OCI-LY1 (cell line): ENCODE results near the gene LRP1.

Experiments used
- H2AFZ ChIP-seq: fragments of 200-600 bp; sonication (generic), shearing (Covaris generic); 2 replicates; pipeline ENCODE4 v1.6.0; 2014; ENCODE audit warnings: antibody characterized with exemption, mild to moderate bottlenecking, low read length
- H3F3A ChIP-seq: fragments of 200-600 bp; sonication (generic), shearing (Covaris generic); 2 replicates; pipeline ENCODE4 v1.6.0; 2014; ENCODE audit warnings: mild to moderate bottlenecking, antibody characterized with exemption, low read length, moderate library complexity; ENCODE audit not compliant: insufficient read depth
- H3K27ac ChIP-seq: fragments of 200-600 bp; sonication (generic); 2 replicates; pipeline ENCODE4 v1.5.1; 2014; ENCODE audit warnings: low read length, mixed run types, mild to moderate bottlenecking, low read depth; ENCODE audit not compliant: poor library complexity, severe bottlenecking
- H3K27me3 ChIP-seq: fragments of 200-600 bp; sonication (generic); 2 replicates; pipeline ENCODE4 v1.6.0; 2014; ENCODE audit warnings: antibody characterized with exemption, mild to moderate bottlenecking, low read length, moderate library complexity; ENCODE audit not compliant: insufficient read depth
- H3K36me3 ChIP-seq: fragments of 200-600 bp; sonication (generic); 2 replicates; pipeline ENCODE4 v1.6.1; 2014; ENCODE audit warnings: mild to moderate bottlenecking, antibody characterized with exemption, low read length, moderate library complexity, mixed read lengths; ENCODE audit not compliant: insufficient read depth
- H3K4me1 ChIP-seq: fragments of 200-600 bp; sonication (generic); 2 replicates; pipeline ENCODE4 v1.5.1; 2014; ENCODE audit warnings: mild to moderate bottlenecking, low read length, moderate library complexity; ENCODE audit not compliant: insufficient read depth, severe bottlenecking
- H3K4me2 ChIP-seq: fragments of 200-600 bp; sonication (generic), shearing (Covaris generic); 2 replicates; pipeline ENCODE4 v1.6.1; 2014; ENCODE audit warnings: low read length
- H3K4me3 ChIP-seq: fragments of 200-600 bp; sonication (generic); 2 replicates; pipeline ENCODE4 v1.5.1; 2014; ENCODE audit warnings: low read length, low read depth, mild to moderate bottlenecking, mixed read lengths; ENCODE audit not compliant: poor library complexity, severe bottlenecking
- H3K79me2 ChIP-seq: fragments of 200-600 bp; shearing (Covaris generic); 2 replicates; pipeline ENCODE4 v1.6.1; 2016; ENCODE audit warnings: mixed run types, low read length, mixed read lengths; ENCODE audit not compliant: insufficient read depth
- H3K9ac ChIP-seq: fragments of 200-600 bp; sonication (generic), shearing (Covaris generic); 2 replicates; pipeline ENCODE4 v1.6.1; 2014; ENCODE audit warnings: mild to moderate bottlenecking, low read length, mixed read lengths
- H3K9me2 ChIP-seq: fragments of 200-600 bp; sonication (generic), shearing (Covaris generic); 2 replicates; pipeline ENCODE4 v1.6.1; 2014; ENCODE audit warnings: low read depth, mild to moderate bottlenecking, low read length, mixed read lengths
- H3K9me3 ChIP-seq: fragments of 200-600 bp; shearing (Covaris generic); 2 replicates; pipeline ENCODE4 v1.6.1; 2014; ENCODE audit warnings: low read length, mixed read lengths
- H4K20me1 ChIP-seq: fragments of 200-600 bp; sonication (generic), shearing (Covaris generic); 2 replicates; pipeline ENCODE4 v1.6.0; 2016; ENCODE audit warnings: mild to moderate bottlenecking, low read length; ENCODE audit not compliant: insufficient read depth
- CTCF ChIP-seq: fragments of 200-600 bp; sonication (generic), shearing (Covaris generic); IDR thresholded peaks from 2 replicates; pipeline ENCODE4 v1.5.1; 2017; ENCODE audit warnings: mild to moderate bottlenecking, antibody characterized with exemption, low read length, moderate library complexity, mixed read lengths
- EZH2 ChIP-seq: fragments of 200-600 bp; sonication (generic), shearing (Covaris generic); IDR thresholded peaks from 2 replicates; pipeline ENCODE4 v1.8.0; 2017; ENCODE audit warnings: borderline replicate concordance, mixed run types, mild to moderate bottlenecking, antibody characterized with exemption, low read length, moderate library complexity, mixed read lengths

LRP1 gene

GRCh38 chr12:57196956-57197355, 68.7 kb downstream of the LRP1 start:
- Histone ChIP-seq H3K9me2 (no peaks in the 10 kb centered on the region), H3K4me1 (peaks cover 21% of the 10 kb centered on the region), H3K9me3 (no peaks in the 10 kb centered on the region), H3K27ac (no peak overlapping the region), H3K36me3 (no peaks in the 10 kb centered on the region), H3F3A (no peaks in the 10 kb centered on the region), H2AFZ (no peak overlapping the region), H3K4me3 (no peak overlapping the region), H4K20me1 (no peaks in the 10 kb centered on the region), H3K27me3 (peaks cover 36% of the 10 kb centered on the region; the same call in 1 of the 2 replicates), H3K79me2 (no peaks in the 10 kb centered on the region), H3K4me2 (no peak overlapping the region), H3K9ac (no peak overlapping the region)
- TF ChIP-seq CTCF (no peak), EZH2 (no peak)

DNA sequence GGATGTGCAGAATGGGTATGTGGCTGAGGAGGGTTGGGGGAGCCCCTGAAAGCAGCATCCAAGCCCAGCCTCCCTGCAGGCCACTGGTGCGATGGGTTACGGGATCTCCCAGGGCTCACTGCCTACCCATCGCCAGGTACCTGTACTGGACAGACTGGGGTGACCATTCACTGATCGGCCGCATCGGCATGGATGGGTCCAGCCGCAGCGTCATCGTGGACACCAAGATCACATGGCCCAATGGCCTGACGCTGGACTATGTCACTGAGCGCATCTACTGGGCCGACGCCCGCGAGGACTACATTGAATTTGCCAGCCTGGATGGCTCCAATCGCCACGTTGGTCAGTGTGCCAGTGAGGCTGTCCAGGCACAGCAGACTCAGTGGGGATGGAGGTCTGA, 70.0 kb downstream of the LRP1 start:
- Histone ChIP-seq H4K20me1 (no peaks in the 10 kb centered on the region), H3K36me3 (no peaks in the 10 kb centered on the region), H2AFZ (no peak overlapping the region)

DNA sequence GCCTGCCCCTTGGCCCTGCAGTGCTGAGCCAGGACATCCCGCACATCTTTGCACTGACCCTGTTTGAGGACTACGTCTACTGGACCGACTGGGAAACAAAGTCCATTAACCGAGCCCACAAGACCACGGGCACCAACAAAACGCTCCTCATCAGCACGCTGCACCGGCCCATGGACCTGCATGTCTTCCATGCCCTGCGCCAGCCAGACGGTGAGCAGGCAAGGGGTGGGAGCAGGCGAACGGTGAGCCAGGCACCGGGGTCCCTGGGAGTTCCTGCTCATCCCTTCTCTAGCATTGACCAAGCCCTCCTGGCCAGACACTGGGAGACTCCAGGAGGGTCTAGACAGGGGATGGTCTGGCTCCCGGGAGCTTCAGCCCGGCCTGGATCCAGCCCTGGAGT, 70.9 kb downstream of the LRP1 start:
- no peaks in the 10 kb centered on the region for H3F3A ChIP-seq
- H3K27me3 ChIP-seq: peaks cover 36% of the 10 kb centered on the region; the same call in 1 of the 2 replicates
- no peaks in the 10 kb centered on the region for H3K79me2 ChIP-seq
- H3K9me2 ChIP-seq: no peaks in the 10 kb centered on the region
- H4K20me1 ChIP-seq: no peaks in the 10 kb centered on the region
- no peak overlapping the region for H3K27ac ChIP-seq
- TF ChIP-seq EZH2: no peak
- no peak for TF ChIP-seq CTCF
- H2AFZ ChIP-seq: no peak overlapping the region
- peaks cover 17% of the 10 kb centered on the region for H3K4me1 ChIP-seq
- no peaks in the 10 kb centered on the region for H3K36me3 ChIP-seq
- H3K4me2 ChIP-seq: no peak overlapping the region
- H3K4me3 ChIP-seq: no peak overlapping the region
- no peak overlapping the region for H3K9ac ChIP-seq
- H3K9me3 ChIP-seq: no peaks in the 10 kb centered on the region

More for the DNA sequence above, 70.0 kb downstream of the LRP1 start:
- Histone ChIP-seq H3K9me3 (no peaks in the 10 kb centered on the region), H3K9me2 (no peaks in the 10 kb centered on the region), H3K9ac (no peak overlapping the region), H3K4me3 (no peak overlapping the region), H3F3A (no peaks in the 10 kb centered on the region), H3K4me1 (peaks cover 21% of the 10 kb centered on the region), H3K4me2 (no peak overlapping the region), H3K27ac (no peak overlapping the region), H3K27me3 (peaks cover 36% of the 10 kb centered on the region; the same call in 1 of the 2 replicates), H3K79me2 (no peaks in the 10 kb centered on the region)
- TF ChIP-seq CTCF (no peak), EZH2 (no peak)
